Endometrial microvascular endothelial cells (primary cell): ENCODE results near the gene TUSC2. TPM values are rescaled to one million over a fixed set of nuclear protein-coding genes. Genes with fewer than 3 reads are reported as not detected.
"Not testable (repeated sequence)": the region's sequence is repeated elsewhere in the genome, so short reads cannot be mapped to it uniquely, and the experiment has no call there.

Experiments
- in situ Hi-C: cut with HindIII; loops from 2 replicates; pipeline ENCODE4 v1.10.0; 2017; ENCODE audit warnings: low sequenced_read_pairs, low pct_unique_long_range_greater_than_20kb; ENCODE audit errors: inconsistent ontology term
- total RNA-seq: library from RNA; depleted of rRNA; stranded (reverse); fragments of >200 nt; gene quantifications from one replicate; pipeline ENCODE4 v1.2.3, GENCODE V29; 2015; ENCODE audit errors: inconsistent ontology term

Gene TUSC2
- total RNA-seq, 1 donor from 2014 or later, result 40.9 TPM

- in situ Hi-C loops, result no loop called here
These were observed 41.4 kb downstream of the TUSC2 start for GRCh38 chr3:50286322-50287227.

DNA sequence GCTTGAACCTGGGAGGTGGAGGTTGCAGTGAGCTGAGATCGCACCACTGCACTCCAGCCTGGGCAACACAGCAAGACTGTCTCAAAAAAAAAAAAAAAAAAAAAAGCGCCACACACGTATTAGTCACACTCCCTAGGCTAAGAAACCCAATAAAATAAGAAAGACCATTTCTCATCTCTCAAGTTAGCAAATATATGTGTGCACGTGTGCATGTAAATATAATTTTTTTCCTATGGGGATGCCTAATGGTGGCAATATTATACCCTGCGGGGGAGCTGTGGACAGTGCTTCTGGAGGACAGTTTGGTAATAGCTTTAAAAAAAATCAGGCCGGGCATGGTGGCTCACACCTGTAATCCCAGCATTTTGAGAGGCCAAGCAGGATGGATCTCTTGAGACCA, 43.9 kb downstream of the TUSC2 start:
- in situ Hi-C loops, result not testable (repeated sequence)

- in situ Hi-C loops, result no loop called here
These were observed 48.6 kb downstream of the TUSC2 start for GRCh38 chr3:50279255-50280016.

- in situ Hi-C loops, result no loop called here
These were observed 49.2 kb downstream of the TUSC2 start, which contains the start of gene LSMEM2 for GRCh38 chr3:50278880-50279224. Gene LSMEM2 (plus strand): TSS chr3:50279087. CDS start chr3:50279114, 27 bp downstream.

DNA sequence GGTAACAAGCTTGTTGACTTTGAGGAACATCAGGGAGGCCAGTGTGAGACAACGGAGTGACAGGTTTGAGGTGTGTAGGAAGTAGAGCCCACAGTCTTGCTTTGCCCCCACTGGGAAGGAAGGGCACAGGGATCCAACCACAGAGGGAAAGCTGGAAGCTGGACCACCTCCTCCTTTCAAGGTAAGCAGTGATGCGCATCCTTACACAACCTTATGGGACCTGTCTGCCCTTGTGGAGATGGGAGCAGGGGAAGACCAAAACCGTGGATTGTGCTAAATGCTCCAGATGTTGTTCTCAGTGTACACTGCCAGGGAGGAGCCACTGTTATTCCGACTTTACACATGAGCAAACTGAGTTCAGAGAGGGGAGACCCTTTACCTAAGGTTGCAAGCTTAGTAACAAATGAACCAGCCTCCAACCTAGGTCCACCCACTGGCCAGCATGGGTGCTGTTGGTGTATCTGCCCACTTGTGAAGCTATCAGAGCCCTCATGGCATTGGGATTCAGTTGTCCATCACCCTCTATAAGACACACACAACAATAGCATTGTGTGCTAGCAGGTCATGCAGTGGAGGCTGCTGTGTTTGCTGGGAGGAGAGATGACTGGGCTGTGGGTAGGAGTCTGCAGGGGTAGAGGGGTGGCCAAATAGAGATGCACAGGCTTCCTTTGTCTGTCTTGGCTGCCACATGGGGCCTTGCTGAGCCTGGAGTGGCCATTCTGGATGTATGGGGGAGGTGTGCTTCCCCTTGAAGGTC, 49.7 kb downstream of the TUSC2 start:
- in situ Hi-C loops, result no loop called here

- in situ Hi-C loops, result no loop called here
These were observed 51.3 kb downstream of the TUSC2 start for GRCh38 chr3:50276762-50277101.

- in situ Hi-C loops, result no loop called here
These were observed 51.8 kb downstream of the TUSC2 start for GRCh38 chr3:50275996-50276761.

DNA sequence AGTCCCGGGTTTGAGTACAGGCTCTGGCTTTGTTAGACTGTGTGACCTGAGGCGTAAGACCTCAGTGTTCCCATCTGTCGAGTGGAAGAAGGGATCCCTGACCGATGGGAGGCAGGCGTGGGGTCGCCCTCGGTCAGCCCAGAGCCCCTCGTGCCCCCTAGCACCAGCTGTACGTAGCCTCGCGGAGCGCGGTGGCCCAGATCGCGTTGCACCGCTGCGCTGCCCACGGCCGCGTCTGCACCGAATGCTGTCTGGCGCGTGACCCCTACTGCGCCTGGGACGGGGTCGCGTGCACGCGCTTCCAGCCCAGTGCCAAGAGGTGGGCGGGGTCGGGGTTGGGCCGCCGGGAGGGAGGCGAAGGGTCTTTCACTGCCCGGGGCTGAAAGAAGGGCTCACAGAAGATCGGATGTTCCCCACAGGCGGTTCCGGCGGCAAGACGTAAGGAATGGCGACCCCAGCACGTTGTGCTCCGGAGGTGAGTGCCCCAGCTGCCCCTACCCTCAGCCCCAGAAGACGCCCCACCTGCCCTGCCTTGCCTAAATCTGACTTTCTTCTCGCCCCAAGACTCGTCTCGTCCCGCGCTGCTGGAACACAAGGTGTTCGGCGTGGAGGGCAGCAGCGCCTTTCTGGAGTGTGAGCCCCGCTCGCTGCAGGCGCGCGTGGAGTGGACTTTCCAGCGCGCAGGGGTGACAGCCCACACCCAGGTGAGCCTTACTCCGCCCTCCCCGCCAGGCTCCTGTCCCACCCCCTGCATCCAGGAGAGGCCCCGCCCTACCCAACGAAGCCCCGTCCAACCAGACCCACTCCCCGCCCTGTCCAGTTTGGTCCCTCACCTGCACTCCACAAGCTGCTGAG, 52.7 kb downstream of the TUSC2 start:
- in situ Hi-C loops, result no loop called here

Other genes starting within 250 kb of the TUSC2 start
- gene RBM5, start 239.3 kb downstream of the TUSC2 start, total RNA-seq, result 89.3 TPM
- 263 TPM for gene SEMA3F, start 172.9 kb downstream of the TUSC2 start, total RNA-seq
- not detected for gene GNAT1, start 136.6 kb downstream of the TUSC2 start, total RNA-seq
- not detected for gene SLC38A3, start 123.0 kb downstream of the TUSC2 start, total RNA-seq
- 611 TPM for gene GNAI2, start 92.0 kb downstream of the TUSC2 start, total RNA-seq
- 0.19 TPM for gene SEMA3B, start 59.1 kb downstream of the TUSC2 start, total RNA-seq
- not detected for gene LSMEM2, start 49.1 kb downstream of the TUSC2 start, total RNA-seq
- gene IFRD2, start 35.8 kb downstream of the TUSC2 start, total RNA-seq, result 188 TPM
- 7.3 TPM for gene HYAL3, start 28.8 kb downstream of the TUSC2 start, total RNA-seq
- 11.2 TPM for gene NAA80, start 28.8 kb downstream of the TUSC2 start, total RNA-seq
- 10.3 TPM for gene HYAL1, start 24.6 kb downstream of the TUSC2 start, total RNA-seq
- 432 TPM for gene HYAL2, start 5.5 kb downstream of the TUSC2 start, total RNA-seq
- 24.7 TPM for gene RASSF1, start 12.6 kb upstream of the TUSC2 start, total RNA-seq
- not detected for gene ZMYND10, start 17.5 kb upstream of the TUSC2 start, total RNA-seq
- gene NPRL2, start 22.6 kb upstream of the TUSC2 start, total RNA-seq, result 13.6 TPM
- gene CYB561D2, start 22.6 kb upstream of the TUSC2 start, total RNA-seq, result 40.8 TPM
- gene TMEM115, start 31.3 kb upstream of the TUSC2 start, total RNA-seq, result 83.0 TPM
- not detected for gene CACNA2D2, start 175.4 kb upstream of the TUSC2 start, total RNA-seq
- 0.56 TPM for gene C3orf18, start 239.5 kb upstream of the TUSC2 start, total RNA-seq
- 14.7 TPM for gene HEMK1, start 241.3 kb upstream of the TUSC2 start, total RNA-seq